AG04450 (cell line): ENCODE data around the gene UBE2D2. TPM values are rescaled to one million over a fixed set of nuclear protein-coding genes. Genes with fewer than 3 reads are reported as not detected.

Source experiments
- CTCF ChIA-PET: fragments of 300-600, 350-600 bp; formaldehyde crosslinking; extraction: SDS; loops from one replicate; lab custom pipeline; 2022; ENCODE audit warnings: antibody characterized with exemption, inconsistent platforms; lab: Charles Lee
- POLR2A ChIA-PET: fragments of 350-600 bp; formaldehyde crosslinking; extraction: SDS; loops from one replicate; lab custom pipeline; 2021; ENCODE audit warnings: antibody characterized with exemption, inconsistent platforms; lab: Yijun Ruan, JAX
- DNase-seq: peaks from one replicate; pipeline ENCODE4 v3.0.0-alpha.2; 2011; ENCODE audit warnings: low read depth, low spot score
- H3K27ac ChIP-seq: one replicate; pipeline ENCODE4 v1.5.1; 2012; ENCODE audit warnings: low read depth, low read length, control low read depth
- H3K27me3 ChIP-seq: one replicate; pipeline ENCODE4 v1.6.0; 2012; ENCODE audit warnings: low read length; ENCODE audit not compliant: control insufficient read depth, insufficient read depth
- H3K4me3 ChIP-seq: 2 replicates; pipeline ENCODE4 v1.5.1; 2011; ENCODE audit warnings: mild to moderate bottlenecking, low read depth, low read length, control low read depth
- H3K9me3 ChIP-seq: 2 replicates; pipeline ENCODE4 v1.5.1; 2012; ENCODE audit warnings: low read length; ENCODE audit not compliant: control insufficient read depth, insufficient read depth
- polyA plus RNA-seq: library from polyadenylated mRNA; depleted of rRNA; stranded (reverse); fragments of >200 nt; gene quantifications from 2 replicates; pipeline ENCODE4 v1.2.3, GENCODE V29; 2011
- TF ChIP-seq, protein P1 (sequence below): IDR thresholded peaks from 2 replicates; pipeline ENCODE4 v1.5.1; 2011; ENCODE audit warnings: low read depth, low read length, control low read depth, inconsistent platforms

UBE2D2 gene
- polyA plus RNA-seq, 1 experiment: 60.9 TPM

GRCh38 chr5:139644646-139645429, 83.7 kb downstream of the UBE2D2 start:
- Histone ChIP-seq H3K27me3 (no peaks in the 10 kb centered on the region), H3K9me3 (no peaks in the 10 kb centered on the region; the same call in 1 of the 2 replicates), H3K4me3 (no peak overlapping the region), H3K27ac (no peak overlapping the region)
- TF ChIP-seq, protein P1, sequence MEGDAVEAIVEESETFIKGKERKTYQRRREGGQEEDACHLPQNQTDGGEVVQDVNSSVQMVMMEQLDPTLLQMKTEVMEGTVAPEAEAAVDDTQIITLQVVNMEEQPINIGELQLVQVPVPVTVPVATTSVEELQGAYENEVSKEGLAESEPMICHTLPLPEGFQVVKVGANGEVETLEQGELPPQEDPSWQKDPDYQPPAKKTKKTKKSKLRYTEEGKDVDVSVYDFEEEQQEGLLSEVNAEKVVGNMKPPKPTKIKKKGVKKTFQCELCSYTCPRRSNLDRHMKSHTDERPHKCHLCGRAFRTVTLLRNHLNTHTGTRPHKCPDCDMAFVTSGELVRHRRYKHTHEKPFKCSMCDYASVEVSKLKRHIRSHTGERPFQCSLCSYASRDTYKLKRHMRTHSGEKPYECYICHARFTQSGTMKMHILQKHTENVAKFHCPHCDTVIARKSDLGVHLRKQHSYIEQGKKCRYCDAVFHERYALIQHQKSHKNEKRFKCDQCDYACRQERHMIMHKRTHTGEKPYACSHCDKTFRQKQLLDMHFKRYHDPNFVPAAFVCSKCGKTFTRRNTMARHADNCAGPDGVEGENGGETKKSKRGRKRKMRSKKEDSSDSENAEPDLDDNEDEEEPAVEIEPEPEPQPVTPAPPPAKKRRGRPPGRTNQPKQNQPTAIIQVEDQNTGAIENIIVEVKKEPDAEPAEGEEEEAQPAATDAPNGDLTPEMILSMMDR: no peak
- DNase-seq: no peak
- ChIA-PET POLR2A (interaction anchor here (0.6 kb wide), 1 partner anchor 84 kb away, joined by 3 read pairs; the partner anchor contains the start of gene UBE2D2), CTCF (interaction anchor here (0.6 to 2.1 kb wide), 5 partner anchors 9 to 121 kb away, joined by 3 to 10 read pairs (median 3); no protein-coding TSS in a partner anchor)

DNA sequence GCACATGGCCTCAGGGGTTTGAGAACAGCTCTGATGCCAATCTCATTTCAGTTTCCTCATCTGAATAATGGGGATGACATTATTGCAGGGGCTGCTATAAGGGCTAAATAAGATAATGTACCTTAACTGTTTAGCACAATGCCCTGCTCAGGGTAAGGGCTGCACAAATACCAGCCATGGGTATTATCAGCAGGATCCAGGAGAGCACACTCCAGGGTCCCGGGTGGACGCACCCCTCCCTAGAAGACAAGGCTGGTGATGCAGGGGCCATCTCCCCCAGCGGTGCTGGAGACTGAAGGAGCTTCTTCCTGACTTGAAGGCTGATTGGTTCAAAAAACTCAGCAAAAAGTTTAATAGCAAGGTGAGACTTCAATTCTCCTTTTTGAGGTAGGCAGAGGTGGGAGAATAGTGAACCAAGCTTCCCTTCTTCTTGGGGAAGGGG, 84.3 kb downstream of the UBE2D2 start:
- no peak for DNase-seq
- H3K4me3 ChIP-seq: no peak overlapping the region
- ChIA-PET CTCF (interaction anchor here (0.6 to 2.1 kb wide), 5 partner anchors 10 to 121 kb away, joined by 3 to 10 read pairs (median 3); no protein-coding TSS in a partner anchor), POLR2A (interaction anchor here (0.6 kb wide), 1 partner anchor 84 kb away, joined by 3 read pairs; the partner anchor contains the start of gene UBE2D2)
- H3K9me3 ChIP-seq: no peaks in the 10 kb centered on the region; the same call in 1 of the 2 replicates
- TF ChIP-seq, protein P1: no peak
- H3K27ac ChIP-seq: no peak overlapping the region
- H3K27me3 ChIP-seq: no peaks in the 10 kb centered on the region

DNA sequence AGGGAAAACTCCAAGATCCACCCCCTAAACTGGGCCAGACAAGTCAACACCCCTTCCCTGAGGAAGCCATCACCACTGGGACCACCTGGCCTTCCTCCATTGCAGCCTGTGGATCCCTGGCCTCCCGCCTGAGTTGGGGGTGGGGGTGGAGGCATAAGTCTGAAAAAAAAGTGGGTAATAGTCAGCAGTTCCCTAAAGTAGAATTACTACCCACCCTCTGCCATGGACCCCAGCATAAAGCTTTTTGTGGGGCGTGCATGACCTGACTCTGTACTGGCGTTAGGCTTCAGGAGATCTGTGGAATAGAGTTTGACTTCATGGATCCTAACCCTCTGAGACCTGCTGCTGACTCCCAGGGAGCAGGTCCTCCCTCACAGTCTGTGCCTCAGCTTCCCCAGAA, 85.0 kb downstream of the UBE2D2 start:
- no peak overlapping the region for H3K4me3 ChIP-seq
- no peak overlapping the region for H3K27ac ChIP-seq
- CTCF ChIA-PET: interaction anchor here (1.4 kb wide), 1 partner anchor 119 kb away, joined by 3 read pairs; no protein-coding TSS in a partner anchor
- H3K27me3 ChIP-seq: no peaks in the 10 kb centered on the region
- no peak for DNase-seq
- POLR2A ChIA-PET: no interaction called here
- TF ChIP-seq, protein P1: no peak
- no peaks in the 10 kb centered on the region; the same call in 1 of the 2 replicates for H3K9me3 ChIP-seq

- DNase-seq: no peak
- POLR2A ChIA-PET: no interaction called here
- no peaks in the 10 kb centered on the region; the same call in 1 of the 2 replicates for H3K9me3 ChIP-seq
- H3K4me3 ChIP-seq: no peak overlapping the region
- no peak overlapping the region for H3K27ac ChIP-seq
- no peaks in the 10 kb centered on the region for H3K27me3 ChIP-seq
- CTCF ChIA-PET: interaction anchor here (1.4 to 2.2 kb wide), 4 partner anchors 9 to 118 kb away, joined by 3 to 17 read pairs (median 10); no protein-coding TSS in a partner anchor
- TF ChIP-seq, protein P1: no peak
These were observed 85.9 kb downstream of the UBE2D2 start for GRCh38 chr5:139646912-139647505.
